Fibroblast of lung (primary cell): ENCODE results near the gene PCGF5.

ENCODE experiments used
- CTCF ChIP-seq, 2 donors: IDR thresholded peaks in 1 of 2; conservative IDR thresholded peaks in 1 of 2; 1 replicate in 1 of 2; 2 replicates in 1 of 2; pipeline ENCODE4 v1.5.1; 2011 to 2012; ENCODE audit warnings: low read length in 2 of 2, control low read depth in 1 of 2, inconsistent platforms in 1 of 2, low read depth in 1 of 2, mild to moderate bottlenecking in 1 of 2
- EZH2 ChIP-seq: IDR thresholded peaks from 2 replicates; pipeline ENCODE4 v1.5.1; 2012; ENCODE audit warnings: low read length, control low read depth, mild to moderate bottlenecking; ENCODE audit errors: missing control alignments

DNA sequence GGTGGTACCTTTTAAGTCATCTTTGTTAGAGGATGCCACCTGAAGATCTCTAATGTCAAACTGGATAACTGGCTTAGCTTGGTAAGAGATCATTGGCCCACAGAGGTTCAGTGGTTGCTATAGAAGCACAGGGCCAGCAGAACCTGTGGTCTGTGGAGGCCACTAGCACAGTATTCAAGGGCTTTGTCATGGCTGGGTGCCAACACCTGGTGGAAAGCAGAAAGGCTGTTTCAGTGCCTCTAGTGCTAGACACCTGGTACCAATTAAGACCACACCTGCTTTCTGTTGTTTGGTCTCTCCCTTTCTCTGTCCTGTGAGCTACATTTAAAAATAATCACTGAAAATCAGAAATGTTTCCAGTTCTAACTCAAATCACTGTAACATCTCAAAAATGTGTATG is 10.0 kb upstream of the PCGF5 start:
- TF ChIP-seq CTCF (conservative IDR thresholded peaks at IDR 0.05 in 1 of 2, IDR thresholded peaks at IDR 0.05 in 1 of 2; ENCODE audit: low read depth in 1 of 2, low read length in 2 of 2) (no peak), EZH2 (no peak)
